BJ (cell line): ENCODE results near the gene PRXL2B. TPM values are rescaled to one million over a fixed set of nuclear protein-coding genes. Genes with fewer than 3 reads are reported as not detected.
A peak's percentile ranks its signal among the peaks of the same experiment; 100 is the strongest.

Source experiments
- CTCF ChIA-PET: fragments of 350-600 bp; formaldehyde crosslinking; extraction: SDS; loops from one replicate; lab custom pipeline; 2021; ENCODE audit warnings: antibody characterized with exemption, inconsistent platforms; lab: Yijun Ruan, JAX
- POLR2A ChIA-PET: fragments of 300-600 bp; sonication (Branson Sonifier 250); formaldehyde crosslinking; extraction: SDS; loops from one replicate; lab custom pipeline; 2021; ENCODE audit warnings: antibody characterized with exemption; lab: Charles Lee
- DNase-seq: peaks from one replicate; pipeline ENCODE4 v3.0.0-alpha.2; 2011; ENCODE audit warnings: low read depth
- H3K27me3 ChIP-seq: 2 replicates; pipeline ENCODE4 v1.6.0; 2011; ENCODE audit warnings: low read length; ENCODE audit not compliant: control insufficient read depth, insufficient read depth
- H3K36me3 ChIP-seq: 2 replicates; pipeline ENCODE4 v1.5.1; 2011; ENCODE audit warnings: low read length; ENCODE audit not compliant: control insufficient read depth, insufficient read depth
- H3K4me3 ChIP-seq: 2 replicates; pipeline ENCODE4 v1.5.1; 2011; ENCODE audit warnings: low read depth, mild to moderate bottlenecking, control low read depth, low read length
- polyA plus RNA-seq: library from polyadenylated mRNA; depleted of rRNA; stranded (reverse); fragments of >200 nt; gene quantifications from 2 replicates; pipeline ENCODE4 v1.2.3, GENCODE V29; 2011
- TF ChIP-seq, protein P1 (sequence below): IDR thresholded peaks from 2 replicates; pipeline ENCODE4 v1.5.1; 2011; ENCODE audit warnings: low read depth, mild to moderate bottlenecking, control low read depth, inconsistent platforms, low read length, moderate library complexity; ENCODE audit not compliant: insufficient read depth

Gene PRXL2B
- polyA plus RNA-seq, 1 experiment = 16.1 TPM

DNA sequence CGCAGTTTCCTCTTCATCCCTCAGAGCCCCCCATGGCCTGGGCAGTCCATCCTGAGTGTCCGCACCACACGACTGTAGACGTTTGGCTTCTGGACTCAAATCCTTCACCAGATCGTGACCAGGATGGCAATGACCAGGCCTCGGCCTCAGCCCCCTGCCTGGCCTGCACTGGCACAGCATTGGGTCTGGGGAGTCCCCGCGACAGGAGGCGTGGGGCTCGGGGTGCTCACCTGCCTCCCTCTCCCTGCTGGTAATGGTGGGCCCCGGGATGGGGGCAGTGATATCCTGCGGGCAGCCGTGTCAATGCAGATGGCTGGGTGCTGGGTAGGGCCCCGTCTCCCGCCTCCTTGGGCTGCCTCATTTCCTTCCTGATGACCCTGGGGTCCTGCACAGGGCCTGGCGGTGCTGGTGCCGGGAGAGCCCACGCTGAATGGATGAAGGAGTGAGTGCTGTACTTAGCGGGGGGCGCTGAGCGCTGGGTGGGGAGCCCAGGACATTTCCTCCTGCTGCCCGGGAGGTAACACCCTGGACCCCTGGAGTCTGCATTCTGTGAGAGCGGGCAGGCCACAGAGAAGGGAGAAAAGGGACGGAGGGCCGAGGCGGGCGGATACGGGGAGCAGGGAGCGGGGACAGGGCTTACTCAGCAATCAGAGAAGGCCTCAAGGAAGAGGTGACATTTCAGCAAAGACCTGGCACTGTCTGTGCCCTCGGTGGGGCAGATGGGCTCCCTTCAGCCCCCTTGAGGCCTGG lies 32.5 kb upstream of the PRXL2B start:
- CTCF ChIA-PET = no interaction called here
- no peaks in the 10 kb centered on the region for H3K36me3 ChIP-seq
- no peak overlapping the region for H3K4me3 ChIP-seq
- TF ChIP-seq, protein P1, sequence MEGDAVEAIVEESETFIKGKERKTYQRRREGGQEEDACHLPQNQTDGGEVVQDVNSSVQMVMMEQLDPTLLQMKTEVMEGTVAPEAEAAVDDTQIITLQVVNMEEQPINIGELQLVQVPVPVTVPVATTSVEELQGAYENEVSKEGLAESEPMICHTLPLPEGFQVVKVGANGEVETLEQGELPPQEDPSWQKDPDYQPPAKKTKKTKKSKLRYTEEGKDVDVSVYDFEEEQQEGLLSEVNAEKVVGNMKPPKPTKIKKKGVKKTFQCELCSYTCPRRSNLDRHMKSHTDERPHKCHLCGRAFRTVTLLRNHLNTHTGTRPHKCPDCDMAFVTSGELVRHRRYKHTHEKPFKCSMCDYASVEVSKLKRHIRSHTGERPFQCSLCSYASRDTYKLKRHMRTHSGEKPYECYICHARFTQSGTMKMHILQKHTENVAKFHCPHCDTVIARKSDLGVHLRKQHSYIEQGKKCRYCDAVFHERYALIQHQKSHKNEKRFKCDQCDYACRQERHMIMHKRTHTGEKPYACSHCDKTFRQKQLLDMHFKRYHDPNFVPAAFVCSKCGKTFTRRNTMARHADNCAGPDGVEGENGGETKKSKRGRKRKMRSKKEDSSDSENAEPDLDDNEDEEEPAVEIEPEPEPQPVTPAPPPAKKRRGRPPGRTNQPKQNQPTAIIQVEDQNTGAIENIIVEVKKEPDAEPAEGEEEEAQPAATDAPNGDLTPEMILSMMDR = no peak
- DNase-seq = no peak
- POLR2A ChIA-PET = no interaction called here
- H3K27me3 ChIP-seq = no peaks in the 10 kb centered on the region

- Histone ChIP-seq H3K4me3 (no peak overlapping the region), H3K27me3 (no peaks in the 10 kb centered on the region), H3K36me3 (no peaks in the 10 kb centered on the region; the same call in 1 of the 2 replicates)
- TF ChIP-seq, protein P1 = peak; percentile 28
- CTCF ChIA-PET = no interaction called here
- no peak for DNase-seq
- POLR2A ChIA-PET = no interaction called here
These were observed 31.8 kb upstream of the PRXL2B start for GRCh38 chr1:2554621-2555387.

GRCh38 chr1:2555634-2556276 lies 30.8 kb upstream of the PRXL2B start:
- POLR2A ChIA-PET = no interaction called here
- peak overlapping the region; percentile 56 for H3K4me3 ChIP-seq
- TF ChIP-seq, protein P1 = no peak
- DNase-seq = no peak
- no peaks in the 10 kb centered on the region; the same call in 1 of the 2 replicates for H3K36me3 ChIP-seq
- CTCF ChIA-PET = interaction anchor here (1.4 to 3.2 kb wide), 5 partner anchors 9 to 361 kb away, joined by 3 to 28 read pairs (median 4); partner anchors contain the start of gene FAAP20
- H3K27me3 ChIP-seq = no peaks in the 10 kb centered on the region

DNA sequence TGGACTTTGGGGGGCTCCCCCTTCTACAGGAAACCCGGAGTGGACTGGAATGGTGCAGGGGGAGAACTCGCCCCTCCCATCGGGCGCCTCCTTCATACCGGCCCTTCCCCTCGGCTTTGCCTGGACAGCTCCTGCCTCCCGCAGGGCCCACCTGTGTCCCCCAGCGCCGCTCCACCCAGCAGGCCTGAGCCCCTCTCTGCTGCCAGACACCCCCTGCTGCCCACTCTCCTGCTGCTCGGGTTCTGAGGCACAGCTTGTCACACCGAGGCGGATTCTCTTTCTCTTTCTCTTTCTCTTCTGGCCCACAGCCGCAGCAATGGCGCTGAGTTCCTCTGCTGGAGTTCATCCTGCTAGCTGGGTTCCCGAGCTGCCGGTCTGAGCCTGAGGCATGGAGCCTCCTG lies 30.3 kb upstream of the PRXL2B start, which contains the start of gene TNFRSF14:
TNFRSF14 (plus strand) TSS at position 95 of the 401 bp plus-strand sequence; CDS start at position 389, 294 bp downstream.
- CTCF ChIA-PET = interaction anchor here (1.4 to 3.2 kb wide), 5 partner anchors 9 to 362 kb away, joined by 3 to 28 read pairs (median 4); partner anchors contain the start of gene FAAP20
- no peak for DNase-seq
- peak within 1 kb of the TSS; percentile 56 for H3K4me3 ChIP-seq
- POLR2A ChIA-PET = no interaction called here
- H3K27me3 ChIP-seq = no peaks in the 10 kb centered on the region
- no peaks in the 10 kb centered on the region; the same call in 1 of the 2 replicates for H3K36me3 ChIP-seq
- TF ChIP-seq, protein P1 = peak; percentile 28
